Psoas muscle (tissue), 8 donors: ENCODE results near the gene EFTUD2. TPM values are rescaled to one million over a fixed set of nuclear protein-coding genes. Genes with fewer than 3 reads are reported as not detected.

Source experiments
- ATAC-seq, 4 donors: fragments of 200-7000 bp; cut with Tn5 transposase; one replicate each; pipeline ENCODE4 v1.9.1; 2020; ENCODE audit warnings: moderate library complexity in 3 of 4, mild to moderate bottlenecking in 2 of 4
- DNase-seq, 2 donors: peaks; one replicate each; pipeline ENCODE4 v3.0.0-alpha.2; 2020
- H3K27ac ChIP-seq: fragments of 200-600 bp; one replicate; pipeline ENCODE4 v1.8.0; 2022
- H3K27me3 ChIP-seq, 3 donors: fragments of 200-600 bp in 1 of 3; one replicate each; pipeline versions ENCODE4 v1.6.1 to v1.8.0; 2013 to 2022; ENCODE audit warnings: low read length in 2 of 3, mild to moderate bottlenecking in 2 of 3, moderate library complexity in 1 of 3; ENCODE audit not compliant: insufficient read depth in 3 of 3
- H3K36me3 ChIP-seq, 2 donors: fragments of 200-600 bp in 1 of 2; one replicate each; pipeline versions ENCODE4 v1.6.1 to v1.8.0; 2013 to 2022; ENCODE audit warnings: low read depth in 1 of 2, mild to moderate bottlenecking in 1 of 2, moderate library complexity in 1 of 2; ENCODE audit not compliant: insufficient read depth in 1 of 2
- H3K4me1 ChIP-seq: fragments of 200-600 bp; one replicate; pipeline ENCODE4 v1.8.0; 2022
- H3K4me3 ChIP-seq: fragments of 200-600 bp; one replicate; pipeline ENCODE4 v1.8.0; 2022; ENCODE audit warnings: mild to moderate bottlenecking
- H3K9me3 ChIP-seq: fragments of 200-600 bp; one replicate; pipeline ENCODE4 v1.8.0; 2022
- CTCF ChIP-seq: fragments of 200-600 bp; IDR thresholded peaks from one replicate; pipeline ENCODE4 v1.8.0; 2022; ENCODE audit warnings: antibody characterized with exemption
- WGBS, 3 donors: extraction: QIAGEN DNeasy Blood & Tissue Kit; methylation state at CpG; one replicate each; pipeline versions ENCODE4 v1.1.6 to v1.1.7; 2013; 5-methylcytosine and 5-hydroxymethylcytosine counted together
- intact Hi-C, 2 donors: fragments of 100-400 bp; cut with DNase I; formaldehyde crosslinking; loops; one replicate each; pipeline versions ENCODE4 v1.11.0 to v1.14.2; 2022
- polyA plus RNA-seq, 3 donors: library from polyadenylated mRNA; stranded (reverse); fragments of 200-250 nt; gene quantifications; one replicate each; pipeline ENCODE4 v1.2.3, GENCODE V29; 2013
- total RNA-seq, 4 donors: library from RNA; stranded (reverse); fragmentation: NEBNext Ultra II Directional in 2 of 4; extraction: Animal tissue kit (Norgen Biotek cat#: 25700) in 2 of 4; gene quantifications; one replicate each; pipeline versions ENCODE4 v1.2.1 to v1.2.4, GENCODE V29; 2021 to 2023
- donor health status: healthy with polysubstance abuse.
- donor health status: DM: no; HTN: no; CAD: no; lungs with moderate emphysema.
- donor health status: Bipolar disorder and iron deficiency.
- donor health status: healthy.
- donor health status: DM: yes; HTN: yes; CAD: no.
- donor health status: DM: no; HTN: no; CAD: no.
- donor health status: DM: no; HTN: no; CAD: no.
- donor health status: DM: yes; HTN: yes; CAD: no.

The EFTUD2 gene
- total and polyA plus RNA-seq, 7 donors: 46.0 to 114 (median 102) TPM

- WGBS, 3 donors: 28 to 39% (median 37%) methylated on average over 10 of the region's 10 CpGs
- H3K36me3 ChIP-seq: no peaks in the 10 kb centered on the region
- H3K27me3 ChIP-seq: peaks cover 0 to 17% (median 5%) of the 10 kb centered on the region in 3 donors
- intact Hi-C loops: loop anchor here in 1 of 2 donors (10.0 kb wide), 1 partner anchor 278 kb away; no protein-coding TSS in a partner anchor
- ATAC-seq (peak in 2 of 4 donors; percentile 26 to 32), DNase-seq (peak in 1 of 2 donors; percentile 40)
- H3K27ac ChIP-seq: no peak overlapping the region
- no peak for TF ChIP-seq CTCF
- no peak overlapping the region for H3K4me3 ChIP-seq
- H3K9me3 ChIP-seq: no peaks in the 10 kb centered on the region
- no peaks in the 10 kb centered on the region for H3K4me1 ChIP-seq
Measured at GRCh38 chr17:44916781-44917241, 17.6 kb upstream of the EFTUD2 start.

DNA sequence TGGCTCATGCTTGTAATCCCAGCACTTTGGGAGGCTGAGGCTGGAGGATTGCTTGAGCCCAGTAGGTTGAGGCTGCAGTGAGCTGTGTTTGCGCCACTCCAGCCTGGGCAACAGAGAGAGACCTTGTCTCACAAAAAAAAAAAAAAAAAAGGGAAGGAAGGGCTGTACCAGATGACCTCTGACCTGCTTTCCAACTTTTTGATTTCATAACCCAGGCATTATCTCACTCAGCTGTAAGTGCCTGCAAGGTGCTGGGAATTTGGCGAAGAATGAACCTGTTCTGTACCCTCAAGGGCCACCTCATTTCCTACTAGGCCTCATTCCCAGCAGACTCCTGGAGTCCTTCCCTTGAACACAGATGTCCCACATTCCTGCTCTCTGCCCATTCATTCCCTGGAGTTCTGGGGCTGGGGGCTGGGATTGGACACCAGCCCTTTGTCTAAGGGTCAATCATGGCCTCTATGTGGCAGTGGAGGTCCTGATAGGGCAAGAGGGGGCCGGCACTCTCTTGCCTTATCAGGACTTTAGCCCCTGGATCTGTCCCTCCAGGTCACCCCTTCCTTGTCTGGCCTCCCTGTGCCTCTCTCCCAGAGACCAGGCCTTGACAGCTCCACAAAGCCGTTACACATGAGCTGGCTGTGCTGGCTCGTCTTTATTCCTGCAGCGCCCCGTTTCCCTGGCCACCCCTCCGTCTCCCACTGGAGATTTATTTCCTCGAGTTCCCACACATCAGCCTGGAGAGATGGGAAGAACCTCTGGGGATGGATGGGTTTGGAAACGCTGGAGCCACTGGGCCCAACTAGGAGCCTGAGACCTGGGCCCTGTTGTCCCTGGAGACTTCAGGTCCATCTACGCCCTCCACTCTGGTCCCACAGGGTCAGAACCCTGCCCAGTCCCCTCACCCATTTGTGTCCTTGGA lies 16.9 kb upstream of the EFTUD2 start:
- DNase-seq (no peak), ATAC-seq (no peak)
- Histone ChIP-seq H3K4me1 (no peaks in the 10 kb centered on the region), H3K36me3 (no peaks in the 10 kb centered on the region), H3K4me3 (no peak overlapping the region), H3K9me3 (no peaks in the 10 kb centered on the region), H3K27me3 (peaks cover 0 to 23% (median 5%) of the 10 kb centered on the region in 3 donors), H3K27ac (no peak overlapping the region)
- intact Hi-C loops: loop anchor here in 1 of 2 donors (10.0 kb wide), 1 partner anchor 279 kb away; no protein-coding TSS in a partner anchor
- WGBS, 3 donors: 65 to 76% (median 68%) methylated on average over 11 of the region's 11 CpGs
- no peak for TF ChIP-seq CTCF

DNA sequence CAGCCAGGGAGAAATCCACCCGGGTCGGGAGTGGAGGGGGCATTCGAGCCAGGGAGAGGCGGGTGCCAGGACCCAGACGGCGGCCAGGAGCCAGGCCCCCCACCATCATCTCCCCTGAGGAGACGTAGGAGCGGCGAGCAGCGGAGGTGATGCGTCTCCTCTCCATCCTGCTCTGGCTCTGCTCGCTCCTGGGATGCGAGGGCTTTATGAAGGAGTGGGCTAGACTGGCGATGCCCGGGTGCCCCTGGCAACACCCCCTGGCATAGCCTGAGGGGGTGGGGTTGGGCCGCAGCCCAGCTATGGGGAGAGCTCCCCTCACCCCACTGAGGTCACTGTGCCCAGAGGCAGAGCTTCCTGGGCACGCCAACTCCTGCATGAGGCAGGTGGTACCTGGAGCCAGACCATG lies 16.1 kb upstream of the EFTUD2 start, which contains the start of gene GFAP:
GFAP (minus strand) TSS at position 180 of the 406 bp plus-strand sequence; CDS start at position 166, 14 bp downstream.
- TF ChIP-seq CTCF: no peak
- Histone ChIP-seq H3K36me3 (no peaks in the 10 kb centered on the region), H3K4me3 (no peak within 1 kb of the TSS), H3K27me3 (peaks cover 0 to 29% (median 5%) of the 10 kb centered on the region in 3 donors), H3K27ac (no peak within 1 kb of the TSS), H3K4me1 (no peaks in the 10 kb centered on the region), H3K9me3 (no peaks in the 10 kb centered on the region)
- 45 to 49% (median 48%) methylated on average over 14 to 17 of the region's 17 CpGs for WGBS, 3 donors
- intact Hi-C loops: loop anchor here in 1 of 2 donors (10.0 kb wide), 1 partner anchor 279 kb away; no protein-coding TSS in a partner anchor
- ATAC-seq: no peak
- no peak for DNase-seq

DNA sequence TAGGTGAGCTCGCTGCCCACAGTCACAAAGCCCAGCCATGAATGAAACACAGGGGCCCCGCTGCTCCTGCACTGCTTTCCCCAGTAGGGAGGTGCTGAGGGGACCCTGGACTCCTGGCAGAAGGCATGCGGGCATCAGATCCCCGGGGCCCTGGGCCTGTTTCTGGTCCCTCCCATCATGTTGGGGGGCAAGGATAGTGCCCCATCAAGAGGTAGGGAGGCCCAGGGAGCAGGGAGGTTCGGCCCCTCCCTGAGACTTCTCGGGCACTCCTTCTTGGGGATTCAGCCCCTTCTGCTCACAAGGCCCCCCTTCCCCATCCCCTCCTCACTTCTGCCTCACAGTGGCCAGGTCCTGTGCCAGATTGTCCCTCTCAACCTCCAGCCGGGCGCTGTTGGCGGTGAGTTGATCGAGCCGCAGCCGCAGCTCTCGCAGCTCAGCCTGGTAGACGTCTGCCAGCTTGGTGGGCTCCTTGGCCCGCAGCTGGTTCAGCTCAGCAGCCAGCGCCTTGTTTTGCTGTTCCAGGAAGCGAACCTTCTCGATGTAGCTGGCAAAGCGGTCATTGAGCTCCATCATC lies 15.5 kb upstream of the EFTUD2 start:
- intact Hi-C loops: loop anchor here in 1 of 2 donors (10.0 kb wide), 1 partner anchor 280 kb away; no protein-coding TSS in a partner anchor
- 55 to 61% (median 58%) methylated on average over 19 of the region's 19 CpGs for WGBS, 3 donors
- DNase-seq: no peak

More for the DNA sequence above, 15.5 kb upstream of the EFTUD2 start:
- no peak overlapping the region for H3K27ac ChIP-seq
- no peaks in the 10 kb centered on the region for H3K4me1 ChIP-seq
- peaks cover 0 to 29% (median 7%) of the 10 kb centered on the region in 3 donors for H3K27me3 ChIP-seq
- TF ChIP-seq CTCF: no peak
- no peak overlapping the region for H3K4me3 ChIP-seq
- no peak for ATAC-seq
- H3K9me3 ChIP-seq: no peaks in the 10 kb centered on the region
- no peaks in the 10 kb centered on the region for H3K36me3 ChIP-seq
